ENCODE data around the gene SLC4A9.

The SLC4A9 gene

GRCh38 chr5:140360101-140360500 lies at the start of gene SLC4A9:
SLC4A9 (plus strand) TSS chr5:140360194; CDS start chr5:140360237, 43 bp downstream.
- no peak for DNase-seq

- no peak for DNase-seq
These were observed 49.6 kb upstream of the SLC4A9 start for GRCh38 chr5:140310434-140310833.

GRCh38 chr5:140311011-140311467 lies 49.0 kb upstream of the SLC4A9 start:
- DNase-seq, result no peak

- DNase-seq, result no peak
These were observed 47.8 kb upstream of the SLC4A9 start for GRCh38 chr5:140312067-140312790.

GRCh38 chr5:140312791-140313189 lies 47.2 kb upstream of the SLC4A9 start:
- no peak for DNase-seq

GRCh38 chr5:140317859-140318258 lies 42.1 kb upstream of the SLC4A9 start:
- no peak for DNase-seq

GRCh38 chr5:140318792-140319191 lies 41.2 kb upstream of the SLC4A9 start:
- DNase-seq, result no peak

- DNase-seq, result no peak
These were observed 40.2 kb upstream of the SLC4A9 start for GRCh38 chr5:140319833-140320232.

GRCh38 chr5:140321796-140322195 lies 38.2 kb upstream of the SLC4A9 start:
- DNase-seq, result no peak

- DNase-seq, result peak; percentile 66
These were observed 37.0 kb upstream of the SLC4A9 start for GRCh38 chr5:140322751-140323731.

GRCh38 chr5:140324041-140324600 lies 35.9 kb upstream of the SLC4A9 start:
- no peak for DNase-seq

- no peak for DNase-seq
These were observed 35.3 kb upstream of the SLC4A9 start for GRCh38 chr5:140324617-140325241.

GRCh38 chr5:140325486-140325885 lies 34.5 kb upstream of the SLC4A9 start:
- no peak for DNase-seq

- no peak for DNase-seq
These were observed 32.4 kb upstream of the SLC4A9 start for GRCh38 chr5:140327589-140327988.

- no peak for DNase-seq
These were observed 31.8 kb upstream of the SLC4A9 start for GRCh38 chr5:140328036-140328764.

- no peak for DNase-seq
These were observed 30.1 kb upstream of the SLC4A9 start for GRCh38 chr5:140329739-140330481.

GRCh38 chr5:140331638-140332037 lies 28.4 kb upstream of the SLC4A9 start:
- DNase-seq, result no peak

- DNase-seq, result peak; percentile 65
These were observed 23.6 kb upstream of the SLC4A9 start for GRCh38 chr5:140336388-140336787.

- DNase-seq, result no peak
These were observed 22.1 kb upstream of the SLC4A9 start for GRCh38 chr5:140337880-140338279.

- no peak for DNase-seq
These were observed 21.7 kb upstream of the SLC4A9 start for GRCh38 chr5:140338336-140338735.

GRCh38 chr5:140338908-140339307 lies 21.1 kb upstream of the SLC4A9 start:
- DNase-seq, result no peak
